Astrocyte of the spinal cord (primary cell): ENCODE data around the gene TIMM13.
"Not testable (repeated sequence)": the region's sequence is repeated elsewhere in the genome, so short reads cannot be mapped to it uniquely, and the experiment has no call there.

ENCODE experiments used
- DNase-seq: peaks from one replicate; pipeline ENCODE4 v3.0.0; 2011; ENCODE audit warnings: low read depth, low spot score
- H3K4me3 ChIP-seq: 2 replicates; pipeline ENCODE4 v1.5.1; 2011; ENCODE audit warnings: low read depth, mild to moderate bottlenecking, low read length, moderate library complexity
- in situ Hi-C: cut with HindIII; loops from 2 replicates; pipeline ENCODE4 v1.10.0; 2017; ENCODE audit warnings: low sequenced_read_pairs
- TF ChIP-seq, protein P1 (sequence below): IDR thresholded peaks from 2 replicates; pipeline ENCODE4 v1.5.1; 2012; ENCODE audit warnings: low read depth, mild to moderate bottlenecking, low read length, inconsistent platforms

TIMM13 gene

DNA sequence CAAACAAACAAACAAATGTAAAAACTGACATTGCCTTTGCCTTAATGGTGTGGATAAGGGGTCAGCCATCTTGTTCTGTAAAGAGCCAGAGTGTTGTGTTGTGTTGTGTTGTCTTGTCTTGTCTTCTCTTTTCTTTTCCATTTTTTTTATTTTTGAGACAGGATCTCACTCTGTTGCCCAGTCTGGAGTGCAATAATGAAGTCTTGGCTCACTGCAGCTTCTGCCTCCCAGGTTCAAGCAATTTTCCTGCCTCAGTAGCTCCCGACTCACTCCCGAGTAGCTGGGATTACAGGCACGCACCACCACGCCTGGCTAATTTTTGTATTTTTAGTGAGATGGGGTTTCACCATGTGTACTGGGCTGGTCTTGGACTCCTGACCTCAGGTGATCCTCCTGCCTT, 27.8 kb downstream of the TIMM13 start:
- TF ChIP-seq, protein P1, sequence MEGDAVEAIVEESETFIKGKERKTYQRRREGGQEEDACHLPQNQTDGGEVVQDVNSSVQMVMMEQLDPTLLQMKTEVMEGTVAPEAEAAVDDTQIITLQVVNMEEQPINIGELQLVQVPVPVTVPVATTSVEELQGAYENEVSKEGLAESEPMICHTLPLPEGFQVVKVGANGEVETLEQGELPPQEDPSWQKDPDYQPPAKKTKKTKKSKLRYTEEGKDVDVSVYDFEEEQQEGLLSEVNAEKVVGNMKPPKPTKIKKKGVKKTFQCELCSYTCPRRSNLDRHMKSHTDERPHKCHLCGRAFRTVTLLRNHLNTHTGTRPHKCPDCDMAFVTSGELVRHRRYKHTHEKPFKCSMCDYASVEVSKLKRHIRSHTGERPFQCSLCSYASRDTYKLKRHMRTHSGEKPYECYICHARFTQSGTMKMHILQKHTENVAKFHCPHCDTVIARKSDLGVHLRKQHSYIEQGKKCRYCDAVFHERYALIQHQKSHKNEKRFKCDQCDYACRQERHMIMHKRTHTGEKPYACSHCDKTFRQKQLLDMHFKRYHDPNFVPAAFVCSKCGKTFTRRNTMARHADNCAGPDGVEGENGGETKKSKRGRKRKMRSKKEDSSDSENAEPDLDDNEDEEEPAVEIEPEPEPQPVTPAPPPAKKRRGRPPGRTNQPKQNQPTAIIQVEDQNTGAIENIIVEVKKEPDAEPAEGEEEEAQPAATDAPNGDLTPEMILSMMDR = no peak
- in situ Hi-C loops = no loop called here
- no peak for DNase-seq
- no peak overlapping the region for H3K4me3 ChIP-seq

DNA sequence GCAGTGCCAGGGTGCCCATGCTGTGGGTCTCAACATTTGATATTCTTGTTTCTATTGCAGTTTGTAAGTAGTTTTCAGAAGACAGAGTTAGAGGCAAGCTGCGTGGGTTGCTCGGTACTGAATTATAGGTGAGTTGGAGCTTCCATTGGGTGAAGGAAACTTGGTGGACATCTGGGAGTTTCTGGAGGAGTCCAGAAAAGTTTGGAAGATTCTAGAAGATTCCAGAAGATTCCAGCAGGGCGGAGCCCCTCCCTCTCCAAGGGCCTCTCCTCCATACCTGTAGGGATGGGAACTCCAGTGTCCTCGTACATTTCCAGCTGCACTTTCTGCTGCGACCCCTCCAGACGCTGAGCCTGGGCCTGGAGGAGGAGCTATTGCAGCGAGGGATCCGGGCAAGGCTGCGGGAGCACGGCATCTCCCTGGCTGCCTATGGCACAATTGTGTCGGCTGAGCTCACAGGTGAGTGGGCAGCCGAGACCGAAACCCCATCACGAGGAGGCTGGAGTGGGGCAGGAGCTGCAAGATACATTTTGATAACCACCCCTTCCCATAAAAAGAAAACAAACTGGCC, 28.6 kb downstream of the TIMM13 start:
- H3K4me3 ChIP-seq = no peak overlapping the region
- TF ChIP-seq, protein P1 = no peak
- no peak for DNase-seq
- in situ Hi-C loops = no loop called here

- DNase-seq, in situ Hi-C loops, H3K4me3 ChIP-seq: not testable (repeated sequence)
Measured at GRCh38 chr19:2397173-2397572, 30.2 kb downstream of the TIMM13 start.

DNA sequence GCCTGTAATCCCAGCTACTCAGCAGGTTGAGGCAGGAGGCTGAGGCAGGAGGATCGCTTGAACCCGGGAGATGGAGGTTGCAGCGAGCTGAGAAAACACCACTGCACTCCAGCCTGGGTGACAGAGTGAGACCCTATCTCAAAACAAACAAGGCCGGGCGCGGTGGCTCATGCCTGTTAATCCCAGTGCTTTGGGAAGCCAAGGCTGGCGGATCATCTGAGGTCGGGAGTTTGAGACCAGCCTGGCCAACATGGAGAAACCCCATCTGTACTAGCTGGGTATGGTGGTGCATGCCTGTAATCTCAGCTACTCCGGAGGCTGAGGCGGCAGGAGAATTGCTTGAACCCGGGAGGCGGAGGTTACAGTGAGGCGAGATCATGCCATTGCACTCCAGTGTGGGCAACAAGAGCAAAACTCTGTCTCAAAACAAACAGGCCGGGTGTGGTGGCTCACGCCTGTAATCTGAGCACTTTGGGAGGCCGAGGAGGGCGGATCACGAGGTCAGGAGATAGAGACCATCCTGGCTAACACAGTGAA, 32.0 kb downstream of the TIMM13 start:
- H3K4me3 ChIP-seq, in situ Hi-C loops, DNase-seq: not testable (repeated sequence)

- TF ChIP-seq, protein P1 = no peak
- in situ Hi-C loops = no loop called here
- DNase-seq = no peak
- H3K4me3 ChIP-seq = no peak overlapping the region
Measured at GRCh38 chr19:2394442-2395292, 32.7 kb downstream of the TIMM13 start.

GRCh38 chr19:2394054-2394441, 33.3 kb downstream of the TIMM13 start:
- DNase-seq = no peak
- TF ChIP-seq, protein P1 = no peak
- H3K4me3 ChIP-seq = no peak overlapping the region
- in situ Hi-C loops = no loop called here

DNA sequence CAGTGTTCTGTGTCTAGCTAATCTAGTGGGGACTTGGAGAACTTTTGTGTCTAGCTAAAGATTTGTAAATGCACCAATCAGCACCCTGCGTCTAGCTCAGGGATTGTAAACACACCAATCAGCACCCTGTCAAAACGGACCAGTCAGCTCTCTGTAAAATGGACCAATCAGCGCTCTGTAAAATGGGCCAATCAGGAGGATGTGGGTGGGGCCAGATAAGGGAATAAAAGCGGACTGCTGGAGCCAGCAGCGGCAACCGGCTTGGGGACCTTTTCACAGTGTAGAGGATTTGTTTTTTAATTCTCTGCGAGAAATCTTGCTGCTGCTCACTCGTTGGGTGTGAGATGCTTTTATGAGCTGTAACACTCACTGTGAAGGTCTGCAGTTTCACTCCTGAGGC, 34.5 kb downstream of the TIMM13 start:
- DNase-seq, in situ Hi-C loops: not testable (repeated sequence)

DNA sequence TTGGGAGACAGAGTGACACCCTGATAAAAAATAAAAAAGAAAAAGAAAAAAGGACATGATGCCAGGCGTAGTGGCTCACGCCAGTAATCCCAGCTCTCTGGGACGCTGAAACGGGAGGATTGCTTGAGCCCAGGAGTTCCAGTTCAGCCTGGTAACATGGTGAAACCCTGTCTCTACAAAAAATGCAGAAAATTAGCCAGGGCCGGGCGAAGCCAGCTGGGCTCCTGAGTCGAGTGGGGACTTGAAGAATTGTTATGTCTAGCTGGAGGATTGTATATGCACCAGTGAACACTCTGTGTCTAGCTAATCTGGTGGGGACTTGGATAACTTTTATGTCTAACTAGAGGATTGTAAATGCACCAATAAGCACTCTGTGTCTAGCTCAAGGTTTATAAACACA, 35.0 kb downstream of the TIMM13 start:
- TF ChIP-seq, protein P1 = no peak
- no peak for DNase-seq
- H3K4me3 ChIP-seq = no peak overlapping the region
- in situ Hi-C loops = no loop called here

More for the DNA sequence above, 34.5 kb downstream of the TIMM13 start:
- H3K4me3 ChIP-seq = not testable (repeated sequence)
